GM19193 (cell line): Measurements from ENCODE around the gene CRIM1.

Source experiments
- POLR2A ChIP-seq: IDR thresholded peaks from 4 replicates; pipeline ENCODE4 v1.6.1; 2011; ENCODE audit not compliant: insufficient read depth, insufficient read length; ENCODE audit errors: extremely low read depth

Gene CRIM1

GRCh38 chr2:36348721-36349120, 6.9 kb upstream of the CRIM1 start:
- TF ChIP-seq POLR2A = no peak

- TF ChIP-seq POLR2A = no peak
These were observed 4.3 kb upstream of the CRIM1 start for GRCh38 chr2:36351291-36351690.

- no peak for TF ChIP-seq POLR2A
These were observed 3.7 kb upstream of the CRIM1 start for GRCh38 chr2:36351736-36352349.

- no peak for TF ChIP-seq POLR2A
These were observed 2.9 kb upstream of the CRIM1 start for GRCh38 chr2:36352701-36353100.

- TF ChIP-seq POLR2A = no peak
These were observed 797 bp upstream of the CRIM1 start for GRCh38 chr2:36354811-36355150.

GRCh38 chr2:36355890-36356297, 316 bp downstream of the CRIM1 start:
- TF ChIP-seq POLR2A = no peak

- no peak for TF ChIP-seq POLR2A
These were observed 866 bp downstream of the CRIM1 start for GRCh38 chr2:36356298-36356989.

GRCh38 chr2:36356990-36357846, 1.6 kb downstream of the CRIM1 start:
- peak; percentile 41 for TF ChIP-seq POLR2A

- no peak for TF ChIP-seq POLR2A
These were observed 2.5 kb downstream of the CRIM1 start for GRCh38 chr2:36357847-36358659.

- TF ChIP-seq POLR2A = no peak
These were observed 3.5 kb downstream of the CRIM1 start for GRCh38 chr2:36359067-36359466.

- no peak for TF ChIP-seq POLR2A
These were observed 4.5 kb downstream of the CRIM1 start for GRCh38 chr2:36360063-36360462.

GRCh38 chr2:36360834-36361233, 5.3 kb downstream of the CRIM1 start:
- TF ChIP-seq POLR2A = no peak

- no peak for TF ChIP-seq POLR2A
These were observed 5.8 kb downstream of the CRIM1 start for GRCh38 chr2:36361396-36361795.

- no peak for TF ChIP-seq POLR2A
These were observed 6.7 kb downstream of the CRIM1 start for GRCh38 chr2:36362291-36362690.
